IPS-18a (cell line): Measurements from ENCODE around the gene SLC39A11.
"Not testable (repeated sequence)": the region's sequence is repeated elsewhere in the genome, so short reads cannot be mapped to it uniquely, and the experiment has no call there.

Experiments
- H3K27ac ChIP-seq: one replicate; pipeline ENCODE4 v1.5.1; 2013; ENCODE audit warnings: low read length
- H3K27me3 ChIP-seq: one replicate; pipeline ENCODE4 v1.6.1; 2013; ENCODE audit warnings: mild to moderate bottlenecking, low read length; ENCODE audit not compliant: control insufficient read depth, insufficient read depth
- H3K36me3 ChIP-seq: one replicate; pipeline ENCODE4 v1.6.1; 2013; ENCODE audit warnings: low read depth, low read length; ENCODE audit not compliant: control insufficient read depth
- H3K4me1 ChIP-seq: one replicate; pipeline ENCODE4 v1.6.1; 2013; ENCODE audit warnings: low read depth, low read length; ENCODE audit not compliant: control insufficient read depth
- H3K4me3 ChIP-seq: one replicate; pipeline ENCODE4 v1.5.1; 2013; ENCODE audit warnings: low read length
- H3K9ac ChIP-seq: one replicate; pipeline ENCODE4 v1.6.1; 2013; ENCODE audit warnings: mild to moderate bottlenecking, low read length, moderate library complexity
- H3K9me3 ChIP-seq: one replicate; pipeline ENCODE4 v1.6.1; 2013; ENCODE audit warnings: low read depth, low read length; ENCODE audit not compliant: control insufficient read depth

The SLC39A11 gene

GRCh38 chr17:72947475-72947874, 145.0 kb downstream of the SLC39A11 start:
- no peaks in the 10 kb centered on the region for H3K27me3 ChIP-seq
- H3K9ac ChIP-seq: no peak overlapping the region
- no peak overlapping the region for H3K4me3 ChIP-seq
- peaks cover 9% of the 10 kb centered on the region for H3K4me1 ChIP-seq
- no peak overlapping the region for H3K27ac ChIP-seq
- no peaks in the 10 kb centered on the region for H3K9me3 ChIP-seq
- H3K36me3 ChIP-seq: no peaks in the 10 kb centered on the region

- H3K9me3 ChIP-seq: no peaks in the 10 kb centered on the region
- H3K27me3 ChIP-seq: no peaks in the 10 kb centered on the region
- peaks cover under 1% of the 10 kb centered on the region for H3K4me1 ChIP-seq
- H3K27ac ChIP-seq: no peak overlapping the region
- no peaks in the 10 kb centered on the region for H3K36me3 ChIP-seq
- no peak overlapping the region for H3K9ac ChIP-seq
- H3K4me3 ChIP-seq: no peak overlapping the region
Observed at GRCh38 chr17:72946696-72947095, 145.8 kb downstream of the SLC39A11 start.

- no peaks in the 10 kb centered on the region for H3K36me3 ChIP-seq
- H3K27ac ChIP-seq: no peak overlapping the region
- H3K4me1 ChIP-seq: no peaks in the 10 kb centered on the region
Observed at GRCh38 chr17:72946156-72946555, 146.3 kb downstream of the SLC39A11 start.

GRCh38 chr17:72945473-72945872, 147.0 kb downstream of the SLC39A11 start:
- no peak overlapping the region for H3K4me3 ChIP-seq
- no peak overlapping the region for H3K9ac ChIP-seq
- H3K36me3 ChIP-seq: no peaks in the 10 kb centered on the region
- no peaks in the 10 kb centered on the region for H3K9me3 ChIP-seq
- no peaks in the 10 kb centered on the region for H3K4me1 ChIP-seq
- H3K27me3 ChIP-seq: no peaks in the 10 kb centered on the region
- H3K27ac ChIP-seq: no peak overlapping the region

More at GRCh38 chr17:72946156-72946555, 146.3 kb downstream of the SLC39A11 start:
- no peak overlapping the region for H3K9ac ChIP-seq
- no peaks in the 10 kb centered on the region for H3K9me3 ChIP-seq
- no peaks in the 10 kb centered on the region for H3K27me3 ChIP-seq
- no peak overlapping the region for H3K4me3 ChIP-seq

GRCh38 chr17:72943826-72944689, 148.4 kb downstream of the SLC39A11 start:
- no peaks in the 10 kb centered on the region for H3K27me3 ChIP-seq
- H3K9me3 ChIP-seq: no peaks in the 10 kb centered on the region
- H3K36me3 ChIP-seq: no peaks in the 10 kb centered on the region
- H3K9ac ChIP-seq: no peak overlapping the region
- H3K27ac ChIP-seq: no peak overlapping the region
- H3K4me1 ChIP-seq: no peaks in the 10 kb centered on the region
- H3K4me3 ChIP-seq: no peak overlapping the region

- H3K9ac ChIP-seq: no peak overlapping the region
- H3K4me3 ChIP-seq: no peak overlapping the region
- H3K27me3 ChIP-seq: no peaks in the 10 kb centered on the region
- H3K36me3 ChIP-seq: no peaks in the 10 kb centered on the region
- H3K4me1 ChIP-seq: peaks cover 7% of the 10 kb centered on the region
- no peak overlapping the region for H3K27ac ChIP-seq
- H3K9me3 ChIP-seq: no peaks in the 10 kb centered on the region
Observed at GRCh38 chr17:72942579-72942978, 149.9 kb downstream of the SLC39A11 start.

- Histone ChIP-seq H3K4me1 (peaks cover 7% of the 10 kb centered on the region), H3K9ac (no peak overlapping the region), H3K36me3 (no peaks in the 10 kb centered on the region), H3K9me3 (no peaks in the 10 kb centered on the region), H3K27me3 (no peaks in the 10 kb centered on the region), H3K27ac (no peak overlapping the region), H3K4me3 (no peak overlapping the region)
Observed at GRCh38 chr17:72940496-72940895, 152.0 kb downstream of the SLC39A11 start.

- no peaks in the 10 kb centered on the region for H3K27me3 ChIP-seq
- no peak overlapping the region for H3K4me3 ChIP-seq
- H3K36me3 ChIP-seq: no peaks in the 10 kb centered on the region
- peaks cover 7% of the 10 kb centered on the region for H3K4me1 ChIP-seq
- no peak overlapping the region for H3K9ac ChIP-seq
- H3K27ac ChIP-seq: no peak overlapping the region
- no peaks in the 10 kb centered on the region for H3K9me3 ChIP-seq
Observed at GRCh38 chr17:72938482-72938881, 154.0 kb downstream of the SLC39A11 start.

- H3K9me3 ChIP-seq: no peaks in the 10 kb centered on the region
- peaks cover 7% of the 10 kb centered on the region for H3K4me1 ChIP-seq
- no peak overlapping the region for H3K27ac ChIP-seq
- H3K27me3 ChIP-seq: no peaks in the 10 kb centered on the region
- H3K4me3 ChIP-seq: no peak overlapping the region
- H3K36me3 ChIP-seq: no peaks in the 10 kb centered on the region
- H3K9ac ChIP-seq: no peak overlapping the region
Observed at GRCh38 chr17:72937707-72938106, 154.8 kb downstream of the SLC39A11 start.

- not testable (repeated sequence) for H3K9ac ChIP-seq, H3K4me3 ChIP-seq, H3K4me1 ChIP-seq, H3K9me3 ChIP-seq, H3K27ac ChIP-seq, H3K36me3 ChIP-seq, H3K27me3 ChIP-seq
Observed at GRCh38 chr17:72937254-72937653, 155.2 kb downstream of the SLC39A11 start.

- no peak overlapping the region for H3K9ac ChIP-seq
- H3K4me3 ChIP-seq: no peak overlapping the region
- H3K9me3 ChIP-seq: no peaks in the 10 kb centered on the region
- H3K27ac ChIP-seq: no peak overlapping the region
- peaks cover 7% of the 10 kb centered on the region for H3K4me1 ChIP-seq
- no peaks in the 10 kb centered on the region for H3K36me3 ChIP-seq
- no peaks in the 10 kb centered on the region for H3K27me3 ChIP-seq
Observed at GRCh38 chr17:72935984-72936383, 156.5 kb downstream of the SLC39A11 start.

- Histone ChIP-seq H3K36me3 (no peaks in the 10 kb centered on the region), H3K27ac (no peak overlapping the region)
Observed at GRCh38 chr17:72934927-72935326, 157.6 kb downstream of the SLC39A11 start.

More at GRCh38 chr17:72934927-72935326, 157.6 kb downstream of the SLC39A11 start:
- H3K4me1 ChIP-seq: peaks cover 7% of the 10 kb centered on the region
- no peaks in the 10 kb centered on the region for H3K9me3 ChIP-seq
- H3K27me3 ChIP-seq: no peaks in the 10 kb centered on the region
- H3K9ac ChIP-seq: no peak overlapping the region
- H3K4me3 ChIP-seq: no peak overlapping the region
